HepG2 (cell line): Measurements from ENCODE around the gene INHBE. TPM values are rescaled to one million over a fixed set of nuclear protein-coding genes. Genes with fewer than 3 reads are reported as not detected.

Source experiments
- AHR ChIP-seq: IDR thresholded peaks from 2 replicates; pipeline ENCODE4 v1.6.1; 2018; ENCODE audit warnings: missing genetic modification reagents, missing compliant biosample characterization
- ARID2 ChIP-seq: sonication (generic); formaldehyde crosslinking; IDR thresholded peaks from 2 replicates; pipeline ENCODE4 v1.8.1; 2022; ENCODE audit warnings: mild to moderate bottlenecking, missing genetic modification reagents, borderline replicate concordance
- ATF7 ChIP-seq, 2 experiments: fragments of 450-650 bp in 1 of 2; sonication (generic) in 1 of 2; formaldehyde crosslinking in 1 of 2; IDR thresholded peaks; 2 replicates each; pipeline versions ENCODE4 v1.4.0 to v1.6.1; 2016 to 2020; ENCODE audit warnings: antibody characterized with exemption in 1 of 2, mild to moderate bottlenecking in 1 of 2, missing genetic modification reagents in 1 of 2
- ERF ChIP-seq: IDR thresholded peaks from 2 replicates; pipeline ENCODE4 v1.6.1; 2018; ENCODE audit warnings: missing biosample characterization, missing genetic modification reagents
- FOXC1 ChIP-seq: sonication (generic); formaldehyde crosslinking; IDR thresholded peaks from 2 replicates; pipeline ENCODE4 v1.8.0; 2022; ENCODE audit warnings: mild to moderate bottlenecking, missing genetic modification reagents, borderline replicate concordance
- HIVEP1 ChIP-seq: sonication (generic); formaldehyde crosslinking; IDR thresholded peaks from 2 replicates; pipeline ENCODE4 v1.4.0; 2020; ENCODE audit warnings: mild to moderate bottlenecking, missing genetic modification reagents
- KDM4B ChIP-seq: sonication (generic); formaldehyde crosslinking; IDR thresholded peaks from 2 replicates; pipeline ENCODE4 v1.4.0; 2020; ENCODE audit warnings: missing genetic modification reagents
- MED1 ChIP-seq: sonication (generic); formaldehyde crosslinking; IDR thresholded peaks from 2 replicates; pipeline ENCODE4 v1.4.0; 2020; ENCODE audit warnings: missing genetic modification reagents
- MYNN ChIP-seq: sonication (generic); formaldehyde crosslinking; IDR thresholded peaks from 2 replicates; pipeline ENCODE4 v1.4.0; 2020; ENCODE audit warnings: mild to moderate bottlenecking, low read depth, missing genetic modification reagents
- POLR2A ChIP-seq, 2 experiments: IDR thresholded peaks; 2 replicates each; pipeline ENCODE4 v1.6.1; 2011; ENCODE audit warnings: low read depth in 2 of 2, low read length in 2 of 2, mild to moderate bottlenecking in 1 of 2, moderate library complexity in 1 of 2; ENCODE audit not compliant: insufficient read depth in 1 of 2
- PTBP1 ChIP-seq: fragments of 200-400 bp; formaldehyde crosslinking; IDR thresholded peaks from 2 replicates; pipeline ENCODE4 v1.6.1; 2018; ENCODE audit warnings: low read length, low read depth; ENCODE audit not compliant: poor library complexity, severe bottlenecking
- SAFB2 ChIP-seq: sonication (generic); formaldehyde crosslinking; IDR thresholded peaks from 2 replicates; pipeline ENCODE4 v1.5.1; 2020; ENCODE audit warnings: missing genetic modification reagents, low read depth, mild to moderate bottlenecking, borderline replicate concordance
- YEATS4 ChIP-seq: sonication (generic); formaldehyde crosslinking; IDR thresholded peaks from 2 replicates; pipeline ENCODE4 v1.4.0; 2020; ENCODE audit warnings: missing genetic modification reagents, borderline replicate concordance
- ZFP91 ChIP-seq: sonication (generic); formaldehyde crosslinking; IDR thresholded peaks from 2 replicates; pipeline ENCODE4 v1.9.0; 2022; ENCODE audit warnings: missing genetic modification reagents, mild to moderate bottlenecking, borderline replicate concordance
- ZFYVE20 ChIP-seq: sonication (generic); formaldehyde crosslinking; IDR thresholded peaks from 2 replicates; pipeline ENCODE4 v1.8.0; 2023; ENCODE audit warnings: low read depth, mild to moderate bottlenecking, moderate library complexity, missing genetic modification reagents, borderline replicate concordance
- ZNF274 ChIP-seq: sonication (generic); formaldehyde crosslinking; IDR thresholded peaks from 2 replicates; pipeline ENCODE4 v1.5.1; 2020; ENCODE audit warnings: mild to moderate bottlenecking, missing genetic modification reagents
- ZNF510 ChIP-seq: sonication (generic); formaldehyde crosslinking; IDR thresholded peaks from 2 replicates; pipeline ENCODE4 v1.4.0; 2020; ENCODE audit warnings: low read depth, mild to moderate bottlenecking, missing genetic modification reagents
- ZNF746 ChIP-seq: sonication (generic); formaldehyde crosslinking; IDR thresholded peaks from 2 replicates; pipeline ENCODE4 v1.8.0; 2022; ENCODE audit warnings: mild to moderate bottlenecking, missing genetic modification reagents
- ZNF83 ChIP-seq: sonication (generic); formaldehyde crosslinking; IDR thresholded peaks from 2 replicates; pipeline ENCODE4 v1.4.0; 2020; ENCODE audit warnings: missing genetic modification reagents, mild to moderate bottlenecking, borderline replicate concordance
- polyA plus RNA-seq, 8 experiments: library from polyadenylated mRNA; depleted of rRNA in 3 of 8; stranded (reverse) in 7 of 8; unstranded in 1 of 8; fragments of >200 nt; fragmentation: Illumina TruSeq in 4 of 8; extraction: Trizol in 4 of 8; gene quantifications; 2 replicates each; pipeline versions ENCODE4 v1.2.1 to v1.2.3, GENCODE V29; 2011 to 2016; ENCODE audit warnings: low read depth in 4 of 8, missing spikeins in 1 of 8, mixed read lengths in 1 of 8; ENCODE audit not compliant: insufficient read depth in 1 of 8
- total RNA-seq, 5 experiments: library from RNA; depleted of rRNA; stranded (reverse); fragments of >200 nt; fragmentation: Illumina TruSeq; extraction: Trizol; gene quantifications; 2 replicates each; pipeline ENCODE4 v1.2.3, GENCODE V29; 2016; ENCODE audit warnings: low read depth in 1 of 5
- TF ChIP-seq, protein P1 (sequence below): sonication (generic); formaldehyde crosslinking; IDR thresholded peaks from 2 replicates; pipeline ENCODE4 v1.4.0; 2020; ENCODE audit warnings: missing genetic modification reagents
- TF ChIP-seq, protein P2 (sequence below): sonication (generic); formaldehyde crosslinking; IDR thresholded peaks from 2 replicates; pipeline ENCODE4 v1.8.1; 2022; ENCODE audit warnings: mild to moderate bottlenecking, missing genetic modification reagents
- TF ChIP-seq, protein P3 (sequence below): sonication (generic); formaldehyde crosslinking; IDR thresholded peaks from 2 replicates; pipeline ENCODE4 v1.8.1; 2023; ENCODE audit warnings: mild to moderate bottlenecking, inconsistent platforms, moderate library complexity, missing genetic modification reagents, borderline replicate concordance

INHBE gene
- total and polyA plus RNA-seq, 2 of the 13 experiments (the other 11 are each of a cell fraction or from before 2014, with no cell fraction given), result 17.0 to 32.0 TPM

DNA sequence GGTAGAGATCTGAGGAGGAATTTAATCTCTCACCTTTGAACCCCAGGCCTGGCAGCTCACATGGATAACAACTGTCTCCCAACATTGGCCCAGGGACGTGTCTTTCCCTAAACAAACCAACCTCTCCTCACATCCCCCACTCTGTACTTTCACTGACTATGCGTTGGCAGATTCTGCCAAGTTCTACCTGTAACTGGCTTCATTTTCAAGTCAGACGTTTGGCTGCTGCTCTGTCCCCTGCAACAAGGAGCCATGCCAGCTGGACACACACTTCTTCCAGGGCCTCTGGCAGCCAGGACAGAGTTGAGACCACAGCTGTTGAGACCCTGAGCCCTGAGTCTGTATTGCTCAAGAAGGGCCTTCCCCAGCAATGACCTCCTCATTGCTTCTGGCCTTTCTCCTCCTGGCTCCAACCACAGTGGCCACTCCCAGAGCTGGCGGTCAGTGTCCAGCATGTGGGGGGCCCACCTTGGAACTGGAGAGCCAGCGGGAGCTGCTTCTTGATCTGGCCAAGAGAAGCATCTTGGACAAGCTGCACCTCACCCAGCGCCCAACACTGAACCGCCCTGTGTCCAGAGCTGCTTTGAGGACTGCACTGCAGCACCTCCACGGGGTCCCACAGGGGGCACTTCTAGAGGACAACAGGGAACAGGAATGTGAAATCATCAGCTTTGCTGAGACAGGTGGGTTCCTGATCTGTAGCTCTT lies 20.4 kb upstream of the INHBE start, which contains the start of gene INHBC (continued):
- TF ChIP-seq ERF (CRISPR knock-in tag), result peak; percentile 5; the same call in 1 of the 2 replicates
- TF ChIP-seq YEATS4, result peak; percentile 60; the same call in 1 of the 2 replicates
- TF ChIP-seq FOXC1 (CRISPR knock-in tag), result 0 out of 2 replicates have a peak, but pooled peaks have one; percentile 50
- 0 out of 2 replicates have a peak, but pooled peaks have one; percentile 19 for TF ChIP-seq AHR (CRISPR knock-in tag)
- TF ChIP-seq MYNN, result no peak
- peak; percentile 73; the same call in 1 of the 2 replicates for TF ChIP-seq ZFP91
- TF ChIP-seq, protein P1, sequence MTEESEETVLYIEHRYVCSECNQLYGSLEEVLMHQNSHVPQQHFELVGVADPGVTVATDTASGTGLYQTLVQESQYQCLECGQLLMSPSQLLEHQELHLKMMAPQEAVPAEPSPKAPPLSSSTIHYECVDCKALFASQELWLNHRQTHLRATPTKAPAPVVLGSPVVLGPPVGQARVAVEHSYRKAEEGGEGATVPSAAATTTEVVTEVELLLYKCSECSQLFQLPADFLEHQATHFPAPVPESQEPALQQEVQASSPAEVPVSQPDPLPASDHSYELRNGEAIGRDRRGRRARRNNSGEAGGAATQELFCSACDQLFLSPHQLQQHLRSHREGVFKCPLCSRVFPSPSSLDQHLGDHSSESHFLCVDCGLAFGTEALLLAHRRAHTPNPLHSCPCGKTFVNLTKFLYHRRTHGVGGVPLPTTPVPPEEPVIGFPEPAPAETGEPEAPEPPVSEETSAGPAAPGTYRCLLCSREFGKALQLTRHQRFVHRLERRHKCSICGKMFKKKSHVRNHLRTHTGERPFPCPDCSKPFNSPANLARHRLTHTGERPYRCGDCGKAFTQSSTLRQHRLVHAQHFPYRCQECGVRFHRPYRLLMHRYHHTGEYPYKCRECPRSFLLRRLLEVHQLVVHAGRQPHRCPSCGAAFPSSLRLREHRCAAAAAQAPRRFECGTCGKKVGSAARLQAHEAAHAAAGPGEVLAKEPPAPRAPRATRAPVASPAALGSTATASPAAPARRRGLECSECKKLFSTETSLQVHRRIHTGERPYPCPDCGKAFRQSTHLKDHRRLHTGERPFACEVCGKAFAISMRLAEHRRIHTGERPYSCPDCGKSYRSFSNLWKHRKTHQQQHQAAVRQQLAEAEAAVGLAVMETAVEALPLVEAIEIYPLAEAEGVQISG (CRISPR knock-in tag), result peak; percentile 20; the same call in 1 of the 2 replicates
- no peak for TF ChIP-seq ZFYVE20 (CRISPR knock-in tag)
- TF ChIP-seq PTBP1, result no peak
- no peak for TF ChIP-seq KDM4B
- peak; percentile 45 to 55; a peak in 2 of 4 replicates for TF ChIP-seq POLR2A (IDR thresholded peaks at IDR 0.05; ENCODE audit: insufficient read depth in 1 of 2, low read depth in 2 of 2, low read length in 2 of 2)
- 0 out of 2 replicates have a peak, but pooled peaks have one; percentile 68 for TF ChIP-seq HIVEP1
- TF ChIP-seq, protein P2, sequence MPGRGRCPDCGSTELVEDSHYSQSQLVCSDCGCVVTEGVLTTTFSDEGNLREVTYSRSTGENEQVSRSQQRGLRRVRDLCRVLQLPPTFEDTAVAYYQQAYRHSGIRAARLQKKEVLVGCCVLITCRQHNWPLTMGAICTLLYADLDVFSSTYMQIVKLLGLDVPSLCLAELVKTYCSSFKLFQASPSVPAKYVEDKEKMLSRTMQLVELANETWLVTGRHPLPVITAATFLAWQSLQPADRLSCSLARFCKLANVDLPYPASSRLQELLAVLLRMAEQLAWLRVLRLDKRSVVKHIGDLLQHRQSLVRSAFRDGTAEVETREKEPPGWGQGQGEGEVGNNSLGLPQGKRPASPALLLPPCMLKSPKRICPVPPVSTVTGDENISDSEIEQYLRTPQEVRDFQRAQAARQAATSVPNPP (CRISPR knock-in tag), result no peak
- TF ChIP-seq ZNF510, result 0 out of 2 replicates have a peak, but pooled peaks have one; percentile 67
- TF ChIP-seq, protein P3, sequence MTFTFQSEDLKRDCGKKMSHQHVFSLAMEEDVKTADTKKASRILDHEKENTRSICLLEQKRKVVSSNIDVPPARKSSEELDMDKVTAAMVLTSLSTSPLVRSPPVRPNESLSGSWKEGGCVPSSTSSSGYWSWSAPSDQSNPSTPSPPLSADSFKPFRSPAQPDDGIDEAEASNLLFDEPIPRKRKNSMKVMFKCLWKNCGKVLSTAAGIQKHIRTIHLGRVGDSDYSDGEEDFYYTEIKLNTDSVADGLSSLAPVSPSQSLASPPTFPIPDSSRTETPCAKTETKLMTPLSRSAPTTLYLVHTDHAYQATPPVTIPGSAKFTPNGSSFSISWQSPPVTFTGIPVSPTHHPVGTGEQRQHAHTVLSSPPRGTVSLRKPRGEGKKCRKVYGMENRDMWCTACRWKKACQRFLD (CRISPR knock-in tag), result no peak; the same call in 1 of the 2 replicates
- TF ChIP-seq ZNF83 (CRISPR knock-in tag), result peak; percentile 76; the same call in 1 of the 2 replicates
- TF ChIP-seq SAFB2 (CRISPR knock-in tag), result no peak; the same call in 1 of the 2 replicates
- TF ChIP-seq ZNF274 (CRISPR knock-in tag), result peak; percentile 63; the same call in 1 of the 2 replicates
- TF ChIP-seq ATF7 (IDR thresholded peaks at IDR 0.05), result no peak
- TF ChIP-seq ATF7 (CRISPR knock-in tag; IDR thresholded peaks at IDR 0.05), result peak; percentile 70; the same call in 1 of the 2 replicates
- peak; percentile 64; the same call in 1 of the 2 replicates for TF ChIP-seq ZNF746 (CRISPR knock-in tag)
- TF ChIP-seq MED1, result peak; percentile 39; the same call in 1 of the 2 replicates
- TF ChIP-seq ARID2, result peak; percentile 41; the same call in 1 of the 2 replicates
